ENCODE measurements around the gene PCP4.

PCP4 gene

DNA sequence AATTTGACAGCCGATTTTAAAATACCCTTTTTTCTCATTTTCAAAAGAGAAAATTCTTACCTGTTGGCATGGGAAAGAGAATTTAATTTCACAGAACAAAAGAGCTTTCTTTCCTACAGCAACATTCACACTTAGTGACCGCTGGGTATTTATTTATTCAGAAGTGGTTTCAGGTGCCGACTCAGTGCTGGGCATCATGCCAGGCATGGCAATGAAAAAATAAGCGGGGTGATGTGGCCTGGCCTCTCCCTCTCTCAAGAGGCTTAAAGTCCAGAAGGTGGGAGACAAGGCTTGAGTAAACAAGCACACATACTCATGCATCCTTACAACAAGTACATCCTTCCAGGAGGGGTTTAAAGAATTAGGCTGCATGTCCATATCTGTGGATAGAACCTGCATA lies 4.1 kb upstream of the PCP4 start:
- H3K4me3 ChIP-seq (ENCODE audit: extremely low read depth, insufficient read depth, low read length, poor library complexity, severe bottlenecking), result no peak overlapping the region
- H3K9me3 ChIP-seq (ENCODE audit: control insufficient read depth, low read length), result no peaks in the 10 kb centered on the region
- no peaks in the 10 kb centered on the region for H3K4me1 ChIP-seq (ENCODE audit: control insufficient read depth, insufficient read depth, low read length, poor library complexity, severe bottlenecking)
- H3K27ac ChIP-seq (ENCODE audit: low read depth, low read length, severe bottlenecking), result no peak overlapping the region
- 94% methylated on average over 2 to 3 of the region's 4 CpGs for whole genome bisulfite sequencing, 2 experiments (ENCODE audit: insufficient coverage in 2 of 2)
- H3K36me3 ChIP-seq (ENCODE audit: control insufficient read depth, insufficient read depth, low read length), result no peaks in the 10 kb centered on the region

- no peaks in the 10 kb centered on the region for H3K36me3 ChIP-seq (ENCODE audit: control insufficient read depth, insufficient read depth, low read length)
- H3K27ac ChIP-seq (ENCODE audit: low read depth, low read length, severe bottlenecking), result no peak overlapping the region
- no peaks in the 10 kb centered on the region for H3K4me1 ChIP-seq (ENCODE audit: control insufficient read depth, insufficient read depth, low read length, poor library complexity, severe bottlenecking)
- 96 to 97% methylated on average over 8 of the region's 10 CpGs for WGBS, 2 experiments (ENCODE audit: insufficient coverage in 2 of 2)
- no peak overlapping the region for H3K4me3 ChIP-seq (ENCODE audit: extremely low read depth, insufficient read depth, low read length, poor library complexity, severe bottlenecking)
- no peaks in the 10 kb centered on the region for H3K9me3 ChIP-seq (ENCODE audit: control insufficient read depth, low read length)
Measured at GRCh38 chr21:39866093-39866492, 1.1 kb upstream of the PCP4 start.

DNA sequence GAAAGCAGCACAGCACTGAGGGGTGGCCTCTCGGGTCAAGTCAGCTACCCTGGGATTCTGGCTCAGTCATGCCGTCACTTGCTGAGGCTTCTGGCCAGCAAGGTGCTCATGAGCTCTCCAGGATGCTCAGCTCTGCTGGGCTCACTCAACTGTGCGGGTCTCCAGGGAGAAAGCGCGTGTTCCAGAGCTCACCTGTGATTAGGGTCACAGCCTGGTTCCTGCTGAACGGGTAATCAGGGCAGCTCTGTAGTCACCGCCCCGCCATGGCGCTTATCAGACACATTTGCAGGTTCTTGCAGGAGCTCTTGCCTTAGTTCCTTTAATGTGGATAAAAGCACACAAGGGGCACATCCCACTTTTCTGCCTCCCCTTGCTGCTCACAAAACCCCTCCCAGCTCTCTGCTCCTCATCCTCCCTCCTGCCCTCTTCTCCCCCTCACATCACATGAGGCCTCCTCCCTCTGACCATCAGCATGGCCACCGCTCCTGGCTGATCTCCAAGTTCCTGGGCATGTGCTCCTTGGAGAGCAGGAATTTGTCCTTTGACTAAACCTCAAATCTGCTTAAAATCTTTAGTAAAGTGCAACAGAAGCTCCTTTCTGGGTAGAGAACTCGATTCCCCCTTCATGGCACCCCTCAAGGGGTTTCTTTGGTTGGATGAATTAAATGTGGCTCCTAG lies 2.0 kb downstream of the PCP4 start:
- Histone ChIP-seq H3K36me3 (ENCODE audit: control insufficient read depth, insufficient read depth, low read length) (no peaks in the 10 kb centered on the region), H3K27ac (ENCODE audit: low read depth, low read length, severe bottlenecking) (no peak overlapping the region), H3K4me3 (ENCODE audit: extremely low read depth, insufficient read depth, low read length, poor library complexity, severe bottlenecking) (no peak overlapping the region), H3K4me1 (ENCODE audit: control insufficient read depth, insufficient read depth, low read length, poor library complexity, severe bottlenecking) (no peaks in the 10 kb centered on the region), H3K9me3 (ENCODE audit: control insufficient read depth, low read length) (no peaks in the 10 kb centered on the region)
- WGBS, 2 experiments (ENCODE audit: insufficient coverage in 2 of 2), result 88 to 90% methylated on average over 8 to 10 of the region's 11 CpGs

GRCh38 chr21:39873687-39874086 lies 6.4 kb downstream of the PCP4 start:
- no peaks in the 10 kb centered on the region for H3K9me3 ChIP-seq (ENCODE audit: control insufficient read depth, low read length)
- H3K4me3 ChIP-seq (ENCODE audit: extremely low read depth, insufficient read depth, low read length, poor library complexity, severe bottlenecking), result no peak overlapping the region
- no peaks in the 10 kb centered on the region for H3K4me1 ChIP-seq (ENCODE audit: control insufficient read depth, insufficient read depth, low read length, poor library complexity, severe bottlenecking)
- H3K27ac ChIP-seq (ENCODE audit: low read depth, low read length, severe bottlenecking), result no peak overlapping the region
- no peaks in the 10 kb centered on the region for H3K36me3 ChIP-seq (ENCODE audit: control insufficient read depth, insufficient read depth, low read length)
- no CpG with 5 or more reads among the region's 1 CpG for WGBS, 2 experiments (ENCODE audit: insufficient coverage in 2 of 2)

GRCh38 chr21:39874206-39874605 lies 7.0 kb downstream of the PCP4 start:
- Histone ChIP-seq H3K27ac (ENCODE audit: low read depth, low read length, severe bottlenecking) (no peak overlapping the region), H3K36me3 (ENCODE audit: control insufficient read depth, insufficient read depth, low read length) (no peaks in the 10 kb centered on the region), H3K4me3 (ENCODE audit: extremely low read depth, insufficient read depth, low read length, poor library complexity, severe bottlenecking) (no peak overlapping the region), H3K4me1 (ENCODE audit: control insufficient read depth, insufficient read depth, low read length, poor library complexity, severe bottlenecking) (no peaks in the 10 kb centered on the region), H3K9me3 (ENCODE audit: control insufficient read depth, low read length) (no peaks in the 10 kb centered on the region)
- WGBS, 2 experiments (ENCODE audit: insufficient coverage in 2 of 2), result 81 to 93% methylated on average over 4 to 7 of the region's 8 CpGs

DNA sequence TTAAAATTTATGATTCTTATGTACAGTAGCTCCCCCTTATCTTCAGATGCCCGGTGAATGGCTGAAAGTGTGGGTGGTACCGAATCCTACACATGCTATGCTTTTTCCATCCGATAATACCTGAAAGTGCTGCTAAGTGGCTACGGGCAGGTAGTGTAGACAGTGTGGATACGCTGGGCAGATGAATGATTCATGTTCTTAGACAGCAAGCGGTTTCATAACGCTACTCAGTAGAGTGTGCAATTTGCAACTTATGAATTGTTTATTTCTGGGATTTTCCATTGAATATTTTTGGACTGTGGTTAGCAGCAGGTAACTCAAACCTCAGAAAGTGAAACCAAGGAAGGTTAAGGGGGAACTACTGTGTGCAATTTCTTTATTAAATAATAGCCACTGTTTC lies 7.5 kb downstream of the PCP4 start:
- H3K9me3 ChIP-seq (ENCODE audit: control insufficient read depth, low read length), result no peaks in the 10 kb centered on the region
- no peak overlapping the region for H3K4me3 ChIP-seq (ENCODE audit: extremely low read depth, insufficient read depth, low read length, poor library complexity, severe bottlenecking)
- no peak overlapping the region for H3K27ac ChIP-seq (ENCODE audit: low read depth, low read length, severe bottlenecking)
- 93 to 97% methylated on average over 6 to 7 of the region's 7 CpGs for WGBS, 2 experiments (ENCODE audit: insufficient coverage in 2 of 2)
- H3K4me1 ChIP-seq (ENCODE audit: control insufficient read depth, insufficient read depth, low read length, poor library complexity, severe bottlenecking), result no peaks in the 10 kb centered on the region
- no peaks in the 10 kb centered on the region for H3K36me3 ChIP-seq (ENCODE audit: control insufficient read depth, insufficient read depth, low read length)

DNA sequence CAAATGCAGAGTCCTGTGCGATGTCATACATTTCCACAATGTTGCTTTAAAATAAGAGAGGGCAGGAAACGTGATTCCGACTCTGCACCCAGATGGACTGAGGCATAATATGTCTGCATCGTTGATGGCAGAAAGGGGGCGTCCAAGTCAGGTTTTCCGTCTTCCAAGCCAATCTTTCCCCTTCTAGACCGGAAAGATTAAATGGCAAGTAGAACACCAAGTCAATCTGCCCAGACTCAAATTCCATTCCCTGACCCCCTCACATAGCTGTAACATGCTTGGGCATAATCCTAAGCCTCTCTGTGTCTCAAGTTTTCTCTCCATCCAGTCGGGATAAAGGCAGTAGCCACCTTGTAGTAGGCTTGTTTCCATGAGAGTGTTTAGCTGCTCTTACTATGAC lies 14.4 kb downstream of the PCP4 start:
- 84 to 91% methylated on average over 8 of the region's 8 CpGs for WGBS, 2 experiments (ENCODE audit: insufficient coverage in 2 of 2)
- Histone ChIP-seq H3K27ac (ENCODE audit: low read depth, low read length, severe bottlenecking) (no peak overlapping the region), H3K36me3 (ENCODE audit: control insufficient read depth, insufficient read depth, low read length) (no peaks in the 10 kb centered on the region), H3K9me3 (ENCODE audit: control insufficient read depth, low read length) (no peaks in the 10 kb centered on the region), H3K4me3 (ENCODE audit: extremely low read depth, insufficient read depth, low read length, poor library complexity, severe bottlenecking) (no peak overlapping the region), H3K4me1 (ENCODE audit: control insufficient read depth, insufficient read depth, low read length, poor library complexity, severe bottlenecking) (no peaks in the 10 kb centered on the region)

GRCh38 chr21:39882151-39882838 lies 15.1 kb downstream of the PCP4 start:
- no peaks in the 10 kb centered on the region for H3K9me3 ChIP-seq (ENCODE audit: control insufficient read depth, low read length)
- no peak overlapping the region for H3K4me3 ChIP-seq (ENCODE audit: extremely low read depth, insufficient read depth, low read length, poor library complexity, severe bottlenecking)
- no peaks in the 10 kb centered on the region for H3K4me1 ChIP-seq (ENCODE audit: control insufficient read depth, insufficient read depth, low read length, poor library complexity, severe bottlenecking)
- H3K27ac ChIP-seq (ENCODE audit: low read depth, low read length, severe bottlenecking), result no peak overlapping the region
- 76 to 86% methylated on average over 10 to 11 of the region's 13 CpGs for WGBS, 2 experiments (ENCODE audit: insufficient coverage in 2 of 2)
- no peaks in the 10 kb centered on the region for H3K36me3 ChIP-seq (ENCODE audit: control insufficient read depth, insufficient read depth, low read length)

DNA sequence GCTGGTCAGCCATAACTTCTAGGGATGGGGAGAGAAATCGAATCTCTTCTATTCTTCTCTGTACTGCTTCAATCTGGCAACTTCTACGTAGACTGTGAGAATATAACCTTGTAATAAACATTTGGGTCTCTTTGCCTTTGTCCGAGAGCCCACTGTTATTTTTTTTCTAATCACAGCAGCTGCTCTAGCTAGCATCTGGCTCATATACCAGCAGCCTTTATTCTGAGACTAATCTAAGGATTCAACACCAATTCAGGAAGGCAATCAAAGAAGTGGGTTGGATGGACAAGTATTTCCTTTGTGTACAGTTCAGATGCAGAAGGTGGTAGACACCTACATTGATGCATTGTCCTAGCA lies 15.6 kb downstream of the PCP4 start:
- no peaks in the 10 kb centered on the region for H3K9me3 ChIP-seq (ENCODE audit: control insufficient read depth, low read length)
- H3K36me3 ChIP-seq (ENCODE audit: control insufficient read depth, insufficient read depth, low read length), result no peaks in the 10 kb centered on the region
- 80 to 94% methylated on average over 1 to 3 of the region's 3 CpGs for WGBS, 2 experiments (ENCODE audit: insufficient coverage in 2 of 2)
- H3K27ac ChIP-seq (ENCODE audit: low read depth, low read length, severe bottlenecking), result no peak overlapping the region
- H3K4me3 ChIP-seq (ENCODE audit: extremely low read depth, insufficient read depth, low read length, poor library complexity, severe bottlenecking), result no peak overlapping the region
- H3K4me1 ChIP-seq (ENCODE audit: control insufficient read depth, insufficient read depth, low read length, poor library complexity, severe bottlenecking), result no peaks in the 10 kb centered on the region

DNA sequence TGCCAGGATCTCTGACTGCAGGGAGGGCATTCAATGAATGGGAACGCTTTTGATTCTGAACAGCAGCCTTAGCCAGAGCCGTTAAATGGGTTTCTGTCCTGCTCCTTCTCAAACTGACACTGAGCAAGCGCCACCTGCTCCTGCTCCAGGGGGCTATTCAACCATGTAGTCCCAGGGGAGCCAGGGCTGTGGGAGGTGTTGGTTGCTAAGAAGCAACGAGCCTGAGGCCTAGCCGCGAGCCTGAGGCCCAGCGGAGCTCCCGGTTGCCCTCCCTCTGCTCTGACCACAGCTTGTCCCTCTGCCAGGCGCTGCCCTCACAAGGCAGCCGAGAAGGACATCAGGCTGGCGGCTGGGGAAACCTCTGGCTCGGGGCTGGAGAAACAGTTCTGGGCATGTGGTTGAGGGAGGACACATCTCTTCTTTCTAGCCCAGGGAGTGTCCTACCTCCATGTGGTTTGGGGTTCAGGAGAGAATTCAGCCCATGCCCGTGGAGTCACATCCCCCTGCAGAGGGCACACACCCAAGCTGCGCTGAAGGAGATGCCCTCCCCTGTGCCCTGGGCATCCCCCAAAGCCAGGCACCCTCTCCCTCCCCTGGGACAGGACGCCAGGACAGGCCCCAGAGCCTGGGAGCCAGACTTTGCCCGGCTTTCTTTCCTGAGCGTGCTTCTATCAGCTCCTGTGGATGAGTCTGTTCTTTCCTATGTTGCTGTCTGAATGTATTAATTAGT lies 18.0 kb downstream of the PCP4 start:
- Histone ChIP-seq H3K4me3 (ENCODE audit: extremely low read depth, insufficient read depth, low read length, poor library complexity, severe bottlenecking) (no peak overlapping the region), H3K9me3 (ENCODE audit: control insufficient read depth, low read length) (no peaks in the 10 kb centered on the region), H3K36me3 (ENCODE audit: control insufficient read depth, insufficient read depth, low read length) (no peaks in the 10 kb centered on the region), H3K27ac (ENCODE audit: low read depth, low read length, severe bottlenecking) (no peak overlapping the region), H3K4me1 (ENCODE audit: control insufficient read depth, insufficient read depth, low read length, poor library complexity, severe bottlenecking) (no peaks in the 10 kb centered on the region)
- WGBS, 2 experiments (ENCODE audit: insufficient coverage in 2 of 2), result 78 to 81% methylated on average over 9 to 11 of the region's 17 CpGs

DNA sequence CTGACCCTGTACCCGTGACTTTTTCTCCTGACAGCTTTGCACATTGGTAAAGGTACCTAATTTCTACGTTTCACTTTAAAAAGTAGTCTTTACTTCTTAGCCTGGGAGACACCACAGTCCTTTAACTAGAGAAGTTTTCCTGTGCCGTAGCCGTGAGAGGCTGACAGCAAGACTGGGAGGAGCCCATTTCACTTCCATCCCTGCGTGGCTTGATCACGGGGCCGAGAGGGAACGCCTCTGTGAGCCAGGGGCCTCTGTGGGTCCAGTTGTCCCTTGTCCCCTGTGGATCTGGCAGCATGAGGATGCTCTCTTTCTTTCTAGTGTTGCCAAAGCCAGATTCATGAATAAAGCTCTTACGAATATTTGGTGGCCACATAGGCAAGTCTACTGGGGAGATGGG lies 21.6 kb downstream of the PCP4 start:
- no peaks in the 10 kb centered on the region for H3K36me3 ChIP-seq (ENCODE audit: control insufficient read depth, insufficient read depth, low read length)
- H3K4me1 ChIP-seq (ENCODE audit: control insufficient read depth, insufficient read depth, low read length, poor library complexity, severe bottlenecking), result no peaks in the 10 kb centered on the region
- WGBS, 2 experiments (ENCODE audit: insufficient coverage in 2 of 2), result 88 to 96% methylated on average over 6 to 7 of the region's 9 CpGs
- no peaks in the 10 kb centered on the region for H3K9me3 ChIP-seq (ENCODE audit: control insufficient read depth, low read length)
- H3K4me3 ChIP-seq (ENCODE audit: extremely low read depth, insufficient read depth, low read length, poor library complexity, severe bottlenecking), result no peak overlapping the region
- no peak overlapping the region for H3K27ac ChIP-seq (ENCODE audit: low read depth, low read length, severe bottlenecking)

All from mesodermal cell (in vitro differentiated cells).